GM12878 (cell line): ENCODE results near the gene KRT4. TPM values are rescaled to one million over a fixed set of nuclear protein-coding genes. Genes with fewer than 3 reads are reported as not detected.

Experiments used
- ATAC-seq: fragments of 200-7000 bp; cut with Tn5 transposase; 3 replicates; pipeline ENCODE4 v1.9.1; 2020; ENCODE audit warnings: mild to moderate bottlenecking, moderate library complexity
- BruUV-seq: library from RNA; stranded (reverse); fragments of 400-500 nt; replicated peaks from 2 replicates; lab custom pipeline; 2021; lab: Mats Ljungman, UMichigan
- CTCF ChIA-PET: fragments of 300-600 bp; sonication (Branson Sonifier 250); formaldehyde crosslinking; extraction: SDS; loops from one replicate; lab custom pipeline; 2021; ENCODE audit warnings: inconsistent platforms; lab: Yijun Ruan, JAX
- POLR2A ChIA-PET: fragments of 350-600 bp; formaldehyde crosslinking; extraction: SDS; loops from one replicate; lab custom pipeline; 2021; ENCODE audit warnings: inconsistent platforms; lab: Charles Lee
- RAD21 ChIA-PET: fragments of 300-600 bp; sonication (Branson Sonifier 250); formaldehyde crosslinking; loops from one replicate; lab custom pipeline; 2023; ENCODE audit warnings: antibody characterized with exemption; ENCODE audit not compliant: unreplicated experiment; lab: Charles Lee
- SMC1A ChIA-PET: fragments of 300-600 bp; sonication (Branson Sonifier 250); formaldehyde crosslinking; loops from one replicate; lab custom pipeline; 2023; ENCODE audit not compliant: unreplicated experiment, uncharacterized antibody; lab: Charles Lee
- DNase-seq: peaks from one replicate; pipeline ENCODE4 v3.0.0-alpha.2; 2011; ENCODE audit warnings: low read depth, low spot score
- FAIRE-seq: peaks from 3 replicates; lab custom pipeline; 2011; peaks lifted over from hg19 to GRCh38; lab: Jason Lieb, UNC
- H2AFZ ChIP-seq: 2 replicates; pipeline ENCODE4 v1.6.0; 2011; ENCODE audit warnings: low read depth, low read length, control low read depth; ENCODE audit not compliant: control insufficient read depth
- H3K27ac ChIP-seq: 2 replicates; pipeline ENCODE4 v1.5.1; 2011; ENCODE audit warnings: control low read depth; ENCODE audit not compliant: control insufficient read depth, insufficient read depth
- H3K27me3 ChIP-seq, 2 experiments: replicated peaks in 1 of 2; 2 replicates each; pipeline versions ENCODE4 v1.6.0 to v1.6.1; 2011; ENCODE audit warnings: low read length in 1 of 2; ENCODE audit not compliant: control insufficient read depth in 2 of 2, insufficient read depth in 2 of 2
- H3K36me3 ChIP-seq, 2 experiments: 2 replicates each; pipeline ENCODE4 v1.5.1; 2011; ENCODE audit warnings: low read length in 1 of 2; ENCODE audit not compliant: control insufficient read depth in 2 of 2, insufficient read depth in 2 of 2
- H3K4me1 ChIP-seq: 2 replicates; pipeline ENCODE4 v1.6.1; 2011; ENCODE audit warnings: mild to moderate bottlenecking, low read length, moderate library complexity, mixed read lengths; ENCODE audit not compliant: control insufficient read depth, insufficient read depth
- H3K4me2 ChIP-seq: 2 replicates; pipeline ENCODE4 v1.6.0; 2011; ENCODE audit warnings: control low read depth; ENCODE audit not compliant: control insufficient read depth, insufficient read depth
- H3K4me3 ChIP-seq: fragments of 200-600 bp; sonication (generic); 2 replicates; pipeline ENCODE4 v1.5.1; 2016
- H3K79me2 ChIP-seq: 2 replicates; pipeline ENCODE4 v1.6.0; 2011; ENCODE audit warnings: low read length; ENCODE audit not compliant: control insufficient read depth, insufficient read depth
- H3K9ac ChIP-seq: 2 replicates; pipeline ENCODE4 v1.8.0; 2011; ENCODE audit warnings: low read length, control low read depth, mixed read lengths; ENCODE audit not compliant: control insufficient read depth, insufficient read depth
- H3K9me3 ChIP-seq: replicated peaks from 3 replicates; pipeline ENCODE4 v1.5.1; 2011; ENCODE audit warnings: mild to moderate bottlenecking, low read length; ENCODE audit not compliant: control insufficient read depth, insufficient read depth
- H4K20me1 ChIP-seq: 2 replicates; pipeline ENCODE4 v1.6.0; 2011; ENCODE audit not compliant: control insufficient read depth, insufficient read depth
- ATF7 ChIP-seq: fragments of 450-650 bp; IDR thresholded peaks from 2 replicates; pipeline ENCODE4 v1.6.1; 2016; ENCODE audit warnings: low read depth, mild to moderate bottlenecking
- E4F1 ChIP-seq: fragments of 450-650 bp; IDR thresholded peaks from 2 replicates; pipeline ENCODE4 v1.6.1; 2018; ENCODE audit warnings: borderline replicate concordance, mild to moderate bottlenecking; ENCODE audit not compliant: partially characterized antibody
- EZH2 ChIP-seq: IDR thresholded peaks from 2 replicates; pipeline ENCODE4 v1.6.1; 2012; ENCODE audit warnings: low read depth, mild to moderate bottlenecking, control low read depth, inconsistent platforms, low read length, borderline replicate concordance; ENCODE audit not compliant: control insufficient read depth
- FOXK2 ChIP-seq: fragments of 450-650 bp; IDR thresholded peaks from 2 replicates; pipeline ENCODE4 v1.6.1; 2017; ENCODE audit warnings: mild to moderate bottlenecking, moderate library complexity
- FOXM1 ChIP-seq: IDR thresholded peaks from 2 replicates; pipeline ENCODE4 v1.6.1; 2012; ENCODE audit warnings: low read depth, mild to moderate bottlenecking, inconsistent platforms, low read length, moderate library complexity
- PML ChIP-seq: IDR thresholded peaks from 2 replicates; pipeline ENCODE4 v1.6.1; 2012; ENCODE audit warnings: low read length, inconsistent platforms
- POLR2AphosphoS5 ChIP-seq: IDR thresholded peaks from 2 replicates; pipeline ENCODE4 v1.6.1; 2011; ENCODE audit warnings: mild to moderate bottlenecking, low read length, inconsistent platforms
- RELB ChIP-seq: fragments of 450-650 bp; IDR thresholded peaks from 2 replicates; pipeline ENCODE4 v1.6.1; 2017; ENCODE audit warnings: low read depth, mild to moderate bottlenecking, moderate library complexity
- RFX5 ChIP-seq: IDR thresholded peaks from 2 replicates; pipeline ENCODE4 v1.6.1; 2011; ENCODE audit warnings: low read depth, low read length, improper control_type of control experiment
- SMARCA5 ChIP-seq: fragments of 450-650 bp; IDR thresholded peaks from 2 replicates; pipeline ENCODE4 v1.6.1; 2017; ENCODE audit warnings: mild to moderate bottlenecking
- USF2 ChIP-seq: IDR thresholded peaks from 2 replicates; pipeline ENCODE4 v1.6.1; 2011; ENCODE audit warnings: low read depth, low read length, improper control_type of control experiment, borderline replicate concordance
- ZNF207 ChIP-seq: fragments of 450-650 bp; IDR thresholded peaks from 2 replicates; pipeline ENCODE4 v1.6.1; 2014; ENCODE audit warnings: antibody characterized with exemption, mild to moderate bottlenecking, borderline replicate concordance
- in situ Hi-C: fragments of 300-500 bp; cut with MboI; formaldehyde crosslinking; loops from 9 replicates; pipeline ENCODE4 v1.14.3; 2018; ENCODE audit warnings: mixed read lengths
- intact Hi-C: fragments of 100-400 bp; cut with micrococcal nuclease; formaldehyde crosslinking; loops from one replicate; pipeline ENCODE4 v1.14.2; 2022; ENCODE audit not compliant: unreplicated experiment
- polyA plus RNA-seq, 11 experiments: library from polyadenylated mRNA; depleted of rRNA in 4 of 11; unstranded in 6 of 11; stranded (reverse) in 5 of 11; fragments of >200 nt; fragmentation: Nextera tagmentation in 4 of 11; fragmentation: Illumina TruSeq in 1 of 11; extraction: Ambion mirVana in 4 of 11; extraction: Trizol in 1 of 11; gene quantifications; 1 replicate in 1 of 11; 2 replicates in 10 of 11; pipeline versions ENCODE4 v1.2.1 to v1.2.3, GENCODE V29; 2011 to 2016; ENCODE audit warnings: inconsistent platforms in 2 of 11, missing spikeins in 2 of 11, low read depth in 1 of 11
- total RNA-seq, 4 experiments: library from RNA; depleted of rRNA in 3 of 4; stranded (reverse); fragments of >200 nt in 3 of 4; fragmentation: Illumina TruSeq in 1 of 4; extraction: Trizol in 1 of 4; gene quantifications; 2 replicates each; pipeline versions ENCODE4 v1.2.1 to v1.2.3, GENCODE V29; 2013 to 2021
- TF ChIP-seq, protein P1 (sequence below): fragments of 450-650 bp; IDR thresholded peaks from 2 replicates; pipeline ENCODE4 v1.6.1; 2017; ENCODE audit warnings: antibody characterized with exemption, mild to moderate bottlenecking, moderate library complexity
- TF ChIP-seq, protein P2 (sequence below): fragments of 450-650 bp; IDR thresholded peaks from 2 replicates; pipeline ENCODE4 v1.6.1; 2018; ENCODE audit warnings: mild to moderate bottlenecking, low read depth, moderate library complexity; ENCODE audit not compliant: partially characterized antibody

The KRT4 gene
- total and polyA plus RNA-seq, 10 of the 15 experiments (the other 5 are each of a cell fraction or from before 2014, with no cell fraction given) = not detected

DNA sequence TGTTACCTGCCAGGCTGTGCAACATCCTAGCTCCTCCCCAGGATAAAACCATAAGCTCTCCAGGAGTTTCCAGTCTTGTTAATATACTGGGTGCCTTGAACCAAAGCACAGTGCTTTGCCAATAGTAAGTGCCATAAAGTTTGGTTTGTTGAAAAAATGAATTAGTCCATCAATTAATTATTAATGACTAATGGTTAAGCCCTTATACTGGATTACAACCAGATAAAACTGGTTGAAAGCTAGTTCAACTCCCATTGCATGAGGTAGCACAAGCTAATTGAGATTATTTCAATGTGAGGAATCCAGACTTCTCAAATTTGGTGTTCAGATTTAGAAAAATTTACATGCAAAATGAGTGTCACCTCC lies 16.4 kb downstream of the KRT4 start:
- peaks cover 0 to 2% of the 10 kb centered on the region in 2 experiments; a peak in 1 of 4 replicates for H3K27me3 ChIP-seq
- POLR2A ChIA-PET = no interaction called here
- CTCF ChIA-PET = interaction anchor here (1.1 kb wide), 1 partner anchor 73 kb away, joined by 4 read pairs; no protein-coding TSS in a partner anchor
- TF ChIP-seq RFX5 (no peak), PML (no peak), POLR2AphosphoS5 (no peak), ZNF207 (no peak), RELB (no peak), ATF7 (no peak), FOXK2 (no peak), USF2 (no peak), EZH2 (no peak), E4F1 (no peak), FOXM1 (no peak), SMARCA5 (no peak)
- TF ChIP-seq, protein P1, sequence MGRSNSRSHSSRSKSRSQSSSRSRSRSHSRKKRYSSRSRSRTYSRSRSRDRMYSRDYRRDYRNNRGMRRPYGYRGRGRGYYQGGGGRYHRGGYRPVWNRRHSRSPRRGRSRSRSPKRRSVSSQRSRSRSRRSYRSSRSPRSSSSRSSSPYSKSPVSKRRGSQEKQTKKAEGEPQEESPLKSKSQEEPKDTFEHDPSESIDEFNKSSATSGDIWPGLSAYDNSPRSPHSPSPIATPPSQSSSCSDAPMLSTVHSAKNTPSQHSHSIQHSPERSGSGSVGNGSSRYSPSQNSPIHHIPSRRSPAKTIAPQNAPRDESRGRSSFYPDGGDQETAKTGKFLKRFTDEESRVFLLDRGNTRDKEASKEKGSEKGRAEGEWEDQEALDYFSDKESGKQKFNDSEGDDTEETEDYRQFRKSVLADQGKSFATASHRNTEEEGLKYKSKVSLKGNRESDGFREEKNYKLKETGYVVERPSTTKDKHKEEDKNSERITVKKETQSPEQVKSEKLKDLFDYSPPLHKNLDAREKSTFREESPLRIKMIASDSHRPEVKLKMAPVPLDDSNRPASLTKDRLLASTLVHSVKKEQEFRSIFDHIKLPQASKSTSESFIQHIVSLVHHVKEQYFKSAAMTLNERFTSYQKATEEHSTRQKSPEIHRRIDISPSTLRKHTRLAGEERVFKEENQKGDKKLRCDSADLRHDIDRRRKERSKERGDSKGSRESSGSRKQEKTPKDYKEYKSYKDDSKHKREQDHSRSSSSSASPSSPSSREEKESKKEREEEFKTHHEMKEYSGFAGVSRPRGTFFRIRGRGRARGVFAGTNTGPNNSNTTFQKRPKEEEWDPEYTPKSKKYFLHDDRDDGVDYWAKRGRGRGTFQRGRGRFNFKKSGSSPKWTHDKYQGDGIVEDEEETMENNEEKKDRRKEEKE = no peak
- TF ChIP-seq, protein P2, sequence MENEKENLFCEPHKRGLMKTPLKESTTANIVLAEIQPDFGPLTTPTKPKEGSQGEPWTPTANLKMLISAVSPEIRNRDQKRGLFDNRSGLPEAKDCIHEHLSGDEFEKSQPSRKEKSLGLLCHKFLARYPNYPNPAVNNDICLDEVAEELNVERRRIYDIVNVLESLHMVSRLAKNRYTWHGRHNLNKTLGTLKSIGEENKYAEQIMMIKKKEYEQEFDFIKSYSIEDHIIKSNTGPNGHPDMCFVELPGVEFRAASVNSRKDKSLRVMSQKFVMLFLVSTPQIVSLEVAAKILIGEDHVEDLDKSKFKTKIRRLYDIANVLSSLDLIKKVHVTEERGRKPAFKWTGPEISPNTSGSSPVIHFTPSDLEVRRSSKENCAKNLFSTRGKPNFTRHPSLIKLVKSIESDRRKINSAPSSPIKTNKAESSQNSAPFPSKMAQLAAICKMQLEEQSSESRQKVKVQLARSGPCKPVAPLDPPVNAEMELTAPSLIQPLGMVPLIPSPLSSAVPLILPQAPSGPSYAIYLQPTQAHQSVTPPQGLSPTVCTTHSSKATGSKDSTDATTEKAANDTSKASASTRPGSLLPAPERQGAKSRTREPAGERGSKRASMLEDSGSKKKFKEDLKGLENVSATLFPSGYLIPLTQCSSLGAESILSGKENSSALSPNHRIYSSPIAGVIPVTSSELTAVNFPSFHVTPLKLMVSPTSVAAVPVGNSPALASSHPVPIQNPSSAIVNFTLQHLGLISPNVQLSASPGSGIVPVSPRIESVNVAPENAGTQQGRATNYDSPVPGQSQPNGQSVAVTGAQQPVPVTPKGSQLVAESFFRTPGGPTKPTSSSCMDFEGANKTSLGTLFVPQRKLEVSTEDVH = no peak

More for the DNA sequence above, 16.4 kb downstream of the KRT4 start:
- in situ Hi-C loops (no loop called here), intact Hi-C loops (no loop called here)
- H3K27ac ChIP-seq = no peak overlapping the region
- no peak overlapping the region for H2AFZ ChIP-seq
- H3K9me3 ChIP-seq = no peaks in the 10 kb centered on the region
- no peak overlapping the region for H3K9ac ChIP-seq
- DNase-seq (no peak), FAIRE-seq (no peak), ATAC-seq (no peak)
- H3K79me2 ChIP-seq = no peaks in the 10 kb centered on the region
- H3K4me3 ChIP-seq = no peak overlapping the region
- H3K36me3 ChIP-seq = no peaks in the 10 kb centered on the region
- no peak overlapping the region for H3K4me2 ChIP-seq
- no peaks in the 10 kb centered on the region for H3K4me1 ChIP-seq
- BruUV-seq = no TSS peak
- no peaks in the 10 kb centered on the region for H4K20me1 ChIP-seq
- ChIA-PET SMC1A (no interaction called here), RAD21 (no interaction called here)
